GM23248 (cell line): ENCODE results near the gene LTBP3.

Experiments
- EZH2 ChIP-seq: fragments of 200-600 bp; sonication (generic); IDR thresholded peaks from 2 replicates; pipeline ENCODE4 v1.6.1; 2018; ENCODE audit warnings: antibody characterized with exemption, mild to moderate bottlenecking; ENCODE audit not compliant: insufficient read depth, poor library complexity, severe bottlenecking
- EZH2phosphoT487 ChIP-seq: fragments of 200-600 bp; sonication (generic); IDR thresholded peaks from 2 replicates; pipeline ENCODE4 v1.6.1; 2018; ENCODE audit warnings: antibody characterized with exemption, moderate library complexity, mild to moderate bottlenecking, low read depth; ENCODE audit not compliant: insufficient read depth

DNA sequence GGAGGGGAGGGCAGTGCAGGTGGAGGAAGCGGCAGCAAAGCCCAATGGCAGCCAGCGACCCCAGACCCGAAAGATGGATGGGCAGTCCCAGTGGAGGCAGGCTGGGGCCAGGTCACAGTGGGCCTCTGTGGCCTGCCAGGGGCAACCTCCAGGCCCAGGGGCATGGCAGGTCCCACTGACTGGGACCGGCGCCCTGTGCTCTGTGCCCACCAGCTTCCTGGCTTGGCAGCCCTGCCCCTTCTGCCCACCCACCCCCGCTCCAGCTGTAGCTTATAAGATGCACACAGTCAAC is 41.7 kb upstream of the LTBP3 start:
- TF ChIP-seq EZH2, result no peak
- TF ChIP-seq EZH2phosphoT487, result no peak
